HepG2 (cell line): ENCODE results near the gene SLC6A5. TPM values are rescaled to one million over a fixed set of nuclear protein-coding genes. Genes with fewer than 3 reads are reported as not detected.

Experiments
- ATAC-seq: fragments of 200-7000 bp; cut with Tn5 transposase; 3 replicates; pipeline ENCODE4 v1.9.1; 2020; ENCODE audit warnings: mild to moderate bottlenecking, moderate library complexity
- BruUV-seq: library from RNA; stranded (reverse); fragments of 400-500 nt; replicated peaks from 2 replicates; lab custom pipeline; 2021; lab: Mats Ljungman, UMichigan
- CTCF ChIA-PET: fragments of 300-600 bp; formaldehyde crosslinking; extraction: SDS; loops from one replicate; lab custom pipeline; 2021; ENCODE audit warnings: low total read pairs, inconsistent platforms, low intra/inter-chr PET ratio; lab: Yijun Ruan, JAX
- POLR2A ChIA-PET: fragments of 350-600 bp; sonication (Branson Sonifier 250); formaldehyde crosslinking; loops from one replicate; lab custom pipeline; 2020; ENCODE audit warnings: antibody characterized with exemption, inconsistent platforms; lab: Yijun Ruan, JAX
- DNase-seq: peaks from one replicate; pipeline ENCODE4 v3.0.0-alpha.2; 2015; ENCODE audit warnings: low spot score
- FAIRE-seq: peaks from 3 replicates; lab custom pipeline; 2011; peaks lifted over from hg19 to GRCh38; lab: Jason Lieb, UNC
- H2AFZ ChIP-seq: one replicate; pipeline ENCODE4 v1.6.1; 2011; ENCODE audit warnings: low read length, inconsistent platforms
- H3K27ac ChIP-seq: fragments of 300-600 bp; 3 replicates; pipeline ENCODE4 v1.8.0; 2011; ENCODE audit warnings: mixed run types, mild to moderate bottlenecking, mixed read lengths, low read length, inconsistent platforms; ENCODE audit not compliant: insufficient read depth; ENCODE audit errors: extremely low read length
- H3K27me3 ChIP-seq, 2 experiments: fragments of 200-600 bp in 1 of 2; 2 replicates in 1 of 2; 3 replicates in 1 of 2; pipeline versions ENCODE4 v1.6.0 to v1.8.0; 2011; ENCODE audit warnings: low read length in 2 of 2, mild to moderate bottlenecking in 2 of 2, moderate library complexity in 2 of 2, inconsistent platforms in 1 of 2; ENCODE audit not compliant: insufficient read depth in 2 of 2, control insufficient read depth in 1 of 2
- H3K36me3 ChIP-seq, 2 experiments: fragments of 200-600 bp in 1 of 2; replicated peaks in 1 of 2; 2 replicates in 1 of 2; 3 replicates in 1 of 2; pipeline versions ENCODE4 v1.5.1 to v1.8.0; 2011; ENCODE audit warnings: low read length in 2 of 2, inconsistent platforms in 1 of 2; ENCODE audit not compliant: insufficient read depth in 2 of 2, control insufficient read depth in 1 of 2
- H3K4me1 ChIP-seq: 2 replicates; pipeline ENCODE4 v1.5.1; 2012; ENCODE audit warnings: low read length, inconsistent platforms; ENCODE audit not compliant: insufficient read depth
- H3K4me2 ChIP-seq: 2 replicates; pipeline ENCODE4 v1.6.0; 2011; ENCODE audit warnings: low read depth, low read length, inconsistent platforms
- H3K4me3 ChIP-seq, 3 experiments: fragments of 200-600 bp in 1 of 3; sonication (generic), shearing (Covaris generic) in 1 of 3; replicated peaks in 1 of 3; 2 replicates each; pipeline ENCODE4 v1.5.1; 2011 to 2016; ENCODE audit warnings: low read length in 3 of 3, inconsistent platforms in 2 of 3, low read depth in 2 of 3, mild to moderate bottlenecking in 2 of 3, control low read depth in 1 of 3, mixed read lengths in 1 of 3; ENCODE audit not compliant: insufficient read depth in 1 of 3
- H3K79me2 ChIP-seq: one replicate; pipeline ENCODE4 v1.6.1; 2011; ENCODE audit warnings: low read length, inconsistent platforms; ENCODE audit not compliant: insufficient read depth
- H3K9ac ChIP-seq: 2 replicates; pipeline ENCODE4 v1.6.0; 2011; ENCODE audit warnings: mild to moderate bottlenecking, low read depth, low read length, inconsistent platforms; ENCODE audit not compliant: insufficient read depth
- H3K9me3 ChIP-seq: 2 replicates; pipeline ENCODE4 v1.5.1; 2012; ENCODE audit warnings: mild to moderate bottlenecking, low read length
- H4K20me1 ChIP-seq: 2 replicates; pipeline ENCODE4 v1.6.0; 2011; ENCODE audit warnings: inconsistent platforms, mild to moderate bottlenecking, low read length, moderate library complexity; ENCODE audit not compliant: insufficient read depth
- AKAP8 ChIP-seq: sonication (generic); formaldehyde crosslinking; IDR thresholded peaks from 2 replicates; pipeline ENCODE4 v1.5.1; 2020; ENCODE audit warnings: mild to moderate bottlenecking, missing genetic modification reagents
- ARID2 ChIP-seq: sonication (generic); formaldehyde crosslinking; IDR thresholded peaks from 2 replicates; pipeline ENCODE4 v1.8.1; 2022; ENCODE audit warnings: mild to moderate bottlenecking, missing genetic modification reagents, borderline replicate concordance
- ARNT2 ChIP-seq: sonication (generic); formaldehyde crosslinking; IDR thresholded peaks from 2 replicates; pipeline ENCODE4 v1.8.0; 2022; ENCODE audit warnings: mild to moderate bottlenecking, low read depth, missing genetic modification reagents, moderate library complexity
- BHLHE40 ChIP-seq: IDR thresholded peaks from 2 replicates; pipeline ENCODE4 v1.6.1; 2011; ENCODE audit warnings: low read length, improper control_type of control experiment
- CHCHD3 ChIP-seq: sonication (generic); formaldehyde crosslinking; IDR thresholded peaks from 2 replicates; pipeline ENCODE4 v1.8.0; 2022; ENCODE audit warnings: mild to moderate bottlenecking, missing genetic modification reagents, moderate library complexity
- DPF2 ChIP-seq: sonication (generic); formaldehyde crosslinking; IDR thresholded peaks from 2 replicates; pipeline ENCODE4 v1.4.0; 2020; ENCODE audit warnings: mild to moderate bottlenecking, low read depth, missing genetic modification reagents, borderline replicate concordance
- FOXC1 ChIP-seq: sonication (generic); formaldehyde crosslinking; IDR thresholded peaks from 2 replicates; pipeline ENCODE4 v1.8.0; 2022; ENCODE audit warnings: mild to moderate bottlenecking, missing genetic modification reagents, borderline replicate concordance
- KAT8 ChIP-seq: IDR thresholded peaks from 2 replicates; pipeline ENCODE4 v1.6.1; 2016; ENCODE audit warnings: missing genetic modification reagents, missing compliant biosample characterization
- PCBP2 ChIP-seq: fragments of 200-400 bp; formaldehyde crosslinking; optimal IDR thresholded peaks from 2 replicates; pipeline ENCODE3; 2018; ENCODE audit warnings: low read length, low read depth; ENCODE audit not compliant: poor library complexity, severe bottlenecking
- PITX1 ChIP-seq: sonication (generic); formaldehyde crosslinking; IDR thresholded peaks from 2 replicates; pipeline ENCODE4 v1.5.1; 2020; ENCODE audit warnings: mild to moderate bottlenecking, missing genetic modification reagents
- ZBTB1 ChIP-seq: sonication (generic); formaldehyde crosslinking; IDR thresholded peaks from 2 replicates; pipeline ENCODE4 v1.4.0; 2020; ENCODE audit warnings: missing genetic modification reagents, borderline replicate concordance
- ZFP36L2 ChIP-seq: sonication (generic); formaldehyde crosslinking; IDR thresholded peaks from 2 replicates; pipeline ENCODE4 v1.4.0; 2020; ENCODE audit warnings: missing genetic modification reagents
- ZHX1 ChIP-seq: sonication (generic); formaldehyde crosslinking; IDR thresholded peaks from 2 replicates; pipeline ENCODE4 v1.8.1; 2022; ENCODE audit warnings: low read depth, mild to moderate bottlenecking, missing genetic modification reagents
- ZNF101 ChIP-seq: sonication (generic); formaldehyde crosslinking; IDR thresholded peaks from 2 replicates; pipeline ENCODE4 v1.4.0; 2020; ENCODE audit warnings: mild to moderate bottlenecking, low read depth, missing genetic modification reagents, borderline replicate concordance
- ZNF232 ChIP-seq: sonication (generic); formaldehyde crosslinking; IDR thresholded peaks from 2 replicates; pipeline ENCODE4 v1.4.0; 2020; ENCODE audit warnings: missing genetic modification reagents, borderline replicate concordance
- ZNF569 ChIP-seq: sonication (generic); formaldehyde crosslinking; IDR thresholded peaks from 2 replicates; pipeline ENCODE4 v1.5.0; 2020; ENCODE audit warnings: mild to moderate bottlenecking, missing genetic modification reagents, moderate library complexity, borderline replicate concordance
- ZNF674 ChIP-seq: sonication (generic); formaldehyde crosslinking; IDR thresholded peaks from 2 replicates; pipeline ENCODE4 v1.5.0; 2020; ENCODE audit warnings: low read depth, mild to moderate bottlenecking, missing genetic modification reagents
- WGBS: methylation state at CpG from one replicate; pipeline ENCODE4 v1.1.6; 2017; ENCODE audit warnings: low lambda C conversion rate; 5-methylcytosine and 5-hydroxymethylcytosine counted together
- in situ Hi-C: cut with HindIII; loops from 2 replicates; pipeline ENCODE4 v1.10.0; 2017; ENCODE audit warnings: low pct_unique_long_range_greater_than_20kb; ENCODE audit not compliant: extremely low pct_ligation_motif_present
- intact Hi-C: fragments of 100-400 bp; cut with micrococcal nuclease; formaldehyde crosslinking; loops from one replicate; pipeline ENCODE4 v1.10.0; 2022; ENCODE audit not compliant: unreplicated experiment
- polyA plus RNA-seq, 8 experiments: library from polyadenylated mRNA; depleted of rRNA in 3 of 8; stranded (reverse) in 7 of 8; unstranded in 1 of 8; fragments of >200 nt; fragmentation: Illumina TruSeq in 4 of 8; extraction: Trizol in 4 of 8; gene quantifications; 2 replicates each; pipeline versions ENCODE4 v1.2.1 to v1.2.3, GENCODE V29; 2011 to 2016; ENCODE audit warnings: low read depth in 4 of 8, missing spikeins in 1 of 8, mixed read lengths in 1 of 8; ENCODE audit not compliant: insufficient read depth in 1 of 8
- total RNA-seq, 5 experiments: library from RNA; depleted of rRNA; stranded (reverse); fragments of >200 nt; fragmentation: Illumina TruSeq; extraction: Trizol; gene quantifications; 2 replicates each; pipeline ENCODE4 v1.2.3, GENCODE V29; 2016; ENCODE audit warnings: low read depth in 1 of 5

SLC6A5 gene
- total and polyA plus RNA-seq, 2 of the 13 experiments (the other 11 are each of a cell fraction or from before 2014, with no cell fraction given): not detected

GRCh38 chr11:20599221-20600019 lies at the start of gene SLC6A5 (continued):
- TF ChIP-seq BHLHE40 (no peak), ZNF232 (peak; percentile 57; the same call in 1 of the 2 replicates), ZNF569 (CRISPR knock-in tag) (no peak)
- TF ChIP-seq, all 625 proteins: peak for 34

GRCh38 chr11:20551096-20551495 lies 48.3 kb upstream of the SLC6A5 start:
- WGBS: 4% methylated on average over 2 of the region's 2 CpGs
- in situ Hi-C loops (no loop called here), intact Hi-C loops (no loop called here)
- H3K79me2 ChIP-seq: no peaks in the 10 kb centered on the region
- TF ChIP-seq KAT8 (CRISPR knock-in tag): no peak
- no peak for TF ChIP-seq CHCHD3 (CRISPR knock-in tag)
- TF ChIP-seq BHLHE40: no peak
- TF ChIP-seq ARNT2 (CRISPR knock-in tag): no peak
- TF ChIP-seq ZBTB1 (CRISPR knock-in tag): no peak
- TF ChIP-seq AKAP8: no peak
- no peak for TF ChIP-seq ZFP36L2
- no peak for TF ChIP-seq ZNF101 (CRISPR knock-in tag)
- no peak for TF ChIP-seq ZHX1 (CRISPR knock-in tag)
- TF ChIP-seq PCBP2: no peak
- no peak for TF ChIP-seq PITX1 (CRISPR knock-in tag)
- no peak for TF ChIP-seq ZNF674 (CRISPR knock-in tag)
- no peak for TF ChIP-seq FOXC1 (CRISPR knock-in tag)
- TF ChIP-seq ARID2: no peak
- no peak for TF ChIP-seq DPF2
- BruUV-seq: no TSS peak
- H3K27me3 ChIP-seq: no peaks in the 10 kb centered on the region
- H3K27ac ChIP-seq: no peak overlapping the region
- CTCF ChIA-PET: no interaction called here
- H3K36me3 ChIP-seq: no peaks in the 10 kb centered on the region
- H4K20me1 ChIP-seq: no peaks in the 10 kb centered on the region
- FAIRE-seq: no peak
- no peak for ATAC-seq
- POLR2A ChIA-PET: no interaction called here
- no peak overlapping the region for H2AFZ ChIP-seq
- no peak for DNase-seq
- H3K9me3 ChIP-seq: no peaks in the 10 kb centered on the region
- no peaks in the 10 kb centered on the region for H3K4me1 ChIP-seq
- no peak overlapping the region for H3K9ac ChIP-seq
- H3K4me2 ChIP-seq: no peak overlapping the region
- no peak overlapping the region for H3K4me3 ChIP-seq
